Spleen (tissue), 11 donors: ENCODE results near the gene RPUSD4. TPM values are rescaled to one million over a fixed set of nuclear protein-coding genes. Genes with fewer than 3 reads are reported as not detected.

ENCODE experiments used
- DNase-seq: peaks from one replicate; pipeline ENCODE4 v3.0.0-alpha.2; 2020
- H3K27ac ChIP-seq, 8 donors: fragments of 200-600 bp; sonication (generic) in 7 of 8; 1 replicate in 4 of 8; 2 replicates in 4 of 8; pipeline versions ENCODE4 v1.5.0 to v1.8.0; 2016 to 2021; ENCODE audit warnings: inconsistent platforms in 4 of 8, mild to moderate bottlenecking in 4 of 8, moderate library complexity in 1 of 8
- H3K27me3 ChIP-seq, 7 donors: fragments of 200-600 bp; sonication (generic) in 6 of 7; replicated peaks in 1 of 7; 1 replicate in 4 of 7; 2 replicates in 3 of 7; pipeline versions ENCODE4 v1.5.0 to v1.8.0; 2016 to 2021; ENCODE audit warnings: inconsistent platforms in 3 of 7, mild to moderate bottlenecking in 1 of 7
- H3K36me3 ChIP-seq, 6 donors: fragments of 200-600 bp; sonication (generic) in 5 of 6; 1 replicate in 4 of 6; 2 replicates in 2 of 6; pipeline versions ENCODE4 v1.5.0 to v1.8.0; 2016 to 2021; ENCODE audit warnings: inconsistent platforms in 2 of 6
- H3K4me1 ChIP-seq, 6 donors: fragments of 200-600 bp; sonication (generic) in 5 of 6; 1 replicate in 3 of 6; 2 replicates in 3 of 6; pipeline versions ENCODE4 v1.5.0 to v1.8.0; 2016 to 2021; ENCODE audit warnings: inconsistent platforms in 3 of 6
- H3K4me3 ChIP-seq, 8 donors: fragments of 200-600 bp; sonication (generic) in 7 of 8; 1 replicate in 4 of 8; 2 replicates in 4 of 8; pipeline versions ENCODE4 v1.5.0 to v1.8.0; 2016 to 2021; ENCODE audit warnings: inconsistent platforms in 4 of 8, mild to moderate bottlenecking in 4 of 8, moderate library complexity in 2 of 8
- H3K9me3 ChIP-seq, 8 donors: fragments of 200-600 bp; sonication (generic) in 7 of 8; 1 replicate in 4 of 8; 2 replicates in 4 of 8; pipeline versions ENCODE4 v1.5.0 to v1.8.0; 2016 to 2021; ENCODE audit warnings: inconsistent platforms in 4 of 8
- CTCF ChIP-seq, 11 experiments: fragments of 200-600 bp in 7 of 11; fragments of 450-650 bp in 4 of 11; sonication (generic) in 4 of 11; IDR thresholded peaks in 8 of 11; conservative IDR thresholded peaks in 3 of 11; 1 replicate in 7 of 11; 2 replicates in 4 of 11; pipeline versions ENCODE4 v1.4.0 to v1.8.0; 2016 to 2021; ENCODE audit warnings: antibody characterized with exemption in 11 of 11, inconsistent platforms in 4 of 11, mild to moderate bottlenecking in 1 of 11
- POLR2A ChIP-seq, 3 donors: fragments of 450-650 bp; IDR thresholded peaks; one replicate each; pipeline ENCODE4 v1.5.1; 2017; ENCODE audit warnings: antibody characterized with exemption in 3 of 3, mild to moderate bottlenecking in 1 of 3
- POLR2AphosphoS5 ChIP-seq, 3 donors: sonication (generic); formaldehyde crosslinking; IDR thresholded peaks; one replicate each; pipeline ENCODE4 v1.5.1; 2017; ENCODE audit warnings: antibody characterized with exemption in 3 of 3
- WGBS, 5 donors: extraction: QIAGEN DNeasy Blood & Tissue Kit in 3 of 5; methylation state at CpG; one replicate each; pipeline versions ENCODE4 v1.1.5 to v1.1.7; 2013 to 2018; 5-methylcytosine and 5-hydroxymethylcytosine counted together
- intact Hi-C: fragments of 100-400 bp; cut with DNase I; formaldehyde crosslinking; loops from one replicate; pipeline ENCODE4 v1.15.0; 2023; ENCODE audit warnings: low total_unique reads
- polyA plus RNA-seq, 3 donors: library from polyadenylated mRNA; stranded (reverse); fragments of 200-250 nt; gene quantifications; one replicate each; pipeline ENCODE4 v1.2.1, GENCODE V29; 2013
- total RNA-seq, 7 donors: library from RNA; depleted of rRNA in 3 of 7; stranded (reverse); fragments of >200 nt in 3 of 7; fragmentation: NEBNext Ultra II Directional in 4 of 7; extraction: Animal tissue kit (Norgen Biotek cat#: 25700) in 4 of 7; gene quantifications; one replicate each; pipeline versions ENCODE4 v1.1.0 to v1.2.1, GENCODE V29; 2016 to 2021
- donor health status: healthy with polysubstance abuse.
- donor health status: DM: no; HTN: no; CAD: no; lungs with moderate emphysema.
- donor health status: DM: no; HTN: no; CAD: no.
- donor health status: Bipolar disorder and iron deficiency.
- donor health status: healthy.
- donor health status: DM: no; HTN: no; CAD: no.
- donor health status: DM: yes; HTN: yes; CAD: no.

Gene RPUSD4
- total and polyA plus RNA-seq, 10 donors, result 14.5 to 26.7 (median 21.7) TPM

GRCh38 chr11:126217491-126217890 is 6.0 kb upstream of the RPUSD4 start:
- no peak for TF ChIP-seq POLR2A (IDR thresholded peaks at IDR 0.05)
- no peak for TF ChIP-seq POLR2AphosphoS5 (IDR thresholded peaks at IDR 0.05)
- TF ChIP-seq CTCF (IDR thresholded peaks at IDR 0.05 in 8 of 11, conservative IDR thresholded peaks at IDR 0.05 in 3 of 11), result no peak
- H3K9me3 ChIP-seq, result no peaks in the 10 kb centered on the region
- no peaks in the 10 kb centered on the region for H3K36me3 ChIP-seq
- no peak for DNase-seq
- intact Hi-C loops, result loop anchor here (10.0 kb wide), 1 partner anchor 47 kb away; the partner anchor contains the start of genes FOXRED1 and SRPRA
- H3K27ac ChIP-seq, result no peak overlapping the region
- 20 to 42% (median 28%) methylated on average over 1 of the region's 1 CpG for WGBS, 5 donors
- peaks cover 7 to 70% (median 29%) of the 10 kb centered on the region in 6 donors for H3K4me1 ChIP-seq
- H3K4me3 ChIP-seq, result no peak overlapping the region
- no peaks in the 10 kb centered on the region for H3K27me3 ChIP-seq

DNA sequence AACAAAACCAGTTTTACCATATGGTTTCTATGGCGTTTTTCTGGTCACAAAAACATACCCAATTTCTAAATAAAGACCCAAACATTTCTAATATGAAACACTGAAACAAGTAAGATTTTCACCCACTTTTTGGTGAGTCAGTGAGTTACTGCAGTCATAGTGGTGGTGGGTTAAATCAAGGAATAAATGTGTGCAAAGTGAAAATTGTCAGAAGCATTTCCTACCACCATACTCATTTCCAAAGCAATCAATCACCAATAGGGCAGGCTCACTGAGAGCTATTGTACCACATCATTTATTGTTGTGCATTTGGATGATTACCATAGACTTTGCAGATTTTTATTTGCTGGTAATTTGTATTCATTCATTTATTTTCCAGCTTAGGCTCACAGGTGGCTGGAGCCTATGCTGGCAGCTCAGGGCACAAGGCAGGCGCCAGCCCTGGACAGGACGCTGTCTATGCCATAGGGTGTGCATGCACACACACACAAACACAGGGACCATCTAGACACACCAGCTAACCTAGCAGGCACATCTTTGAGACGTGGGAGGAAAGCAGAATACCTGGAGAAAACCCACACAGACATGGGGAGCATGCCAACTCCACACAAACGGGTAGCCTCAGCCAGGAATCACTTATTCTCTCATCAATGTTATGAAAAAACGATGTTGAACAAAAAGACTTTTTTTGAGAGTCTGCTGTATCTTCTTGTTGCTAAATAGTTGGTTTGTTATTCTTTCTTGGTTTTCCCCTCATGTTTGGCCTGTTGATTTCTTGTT is 5.3 kb upstream of the RPUSD4 start:
- Histone ChIP-seq H3K27me3 (no peaks in the 10 kb centered on the region), H3K27ac (no peak overlapping the region), H3K4me3 (no peak overlapping the region), H3K36me3 (no peaks in the 10 kb centered on the region), H3K4me1 (peaks cover 12 to 76% (median 34%) of the 10 kb centered on the region in 6 donors), H3K9me3 (no peaks in the 10 kb centered on the region)
- no peak for TF ChIP-seq CTCF (IDR thresholded peaks at IDR 0.05 in 8 of 11, conservative IDR thresholded peaks at IDR 0.05 in 3 of 11)
- TF ChIP-seq POLR2A (IDR thresholded peaks at IDR 0.05), result no peak
- no peak for TF ChIP-seq POLR2AphosphoS5 (IDR thresholded peaks at IDR 0.05)
- WGBS, 5 donors, result 76 to 96% (median 87%) methylated on average over 6 of the region's 6 CpGs
- intact Hi-C loops, result loop anchor here (10.0 kb wide), 1 partner anchor 48 kb away; the partner anchor contains the start of genes FOXRED1 and SRPRA
- DNase-seq, result no peak

- peak overlapping the region in 5 of 8 donors; percentile 7 to 39 (median 21) for H3K27ac ChIP-seq
- peaks cover 16 to 83% (median 43%) of the 10 kb centered on the region in 6 donors for H3K4me1 ChIP-seq
These were observed 3.4 kb upstream of the RPUSD4 start for GRCh38 chr11:126214841-126215240.

More at GRCh38 chr11:126214841-126215240, 3.4 kb upstream of the RPUSD4 start:
- DNase-seq, result no peak
- H3K27me3 ChIP-seq, result no peaks in the 10 kb centered on the region
- H3K9me3 ChIP-seq, result no peaks in the 10 kb centered on the region
- TF ChIP-seq CTCF (IDR thresholded peaks at IDR 0.05 in 8 of 11, conservative IDR thresholded peaks at IDR 0.05 in 3 of 11) (no peak), POLR2AphosphoS5 (IDR thresholded peaks at IDR 0.05) (no peak), POLR2A (IDR thresholded peaks at IDR 0.05) (no peak)
- no peak overlapping the region for H3K4me3 ChIP-seq
- WGBS, 5 donors, result 39 to 67% (median 46%) methylated on average over 6 of the region's 6 CpGs
- intact Hi-C loops, result loop anchor here (10.0 kb wide), 1 partner anchor 50 kb away; the partner anchor contains the start of genes FOXRED1 and SRPRA
- H3K36me3 ChIP-seq, result peaks cover 0 to 4% (median 0%) of the 10 kb centered on the region in 6 donors
